HepG2 (cell line): ENCODE results near the gene PTPRC. TPM values are rescaled to one million over a fixed set of nuclear protein-coding genes. Genes with fewer than 3 reads are reported as not detected.

Experiments
- ATAC-seq: fragments of 200-7000 bp; cut with Tn5 transposase; 3 replicates; pipeline ENCODE4 v1.9.1; 2020; ENCODE audit warnings: mild to moderate bottlenecking, moderate library complexity
- BruUV-seq: library from RNA; stranded (reverse); fragments of 400-500 nt; replicated peaks from 2 replicates; lab custom pipeline; 2021; lab: Mats Ljungman, UMichigan
- CTCF ChIA-PET: fragments of 300-600 bp; formaldehyde crosslinking; extraction: SDS; loops from one replicate; lab custom pipeline; 2021; ENCODE audit warnings: low total read pairs, inconsistent platforms, low intra/inter-chr PET ratio; lab: Yijun Ruan, JAX
- POLR2A ChIA-PET: fragments of 350-600 bp; sonication (Branson Sonifier 250); formaldehyde crosslinking; loops from one replicate; lab custom pipeline; 2020; ENCODE audit warnings: antibody characterized with exemption, inconsistent platforms; lab: Yijun Ruan, JAX
- DNase-seq: peaks from one replicate; pipeline ENCODE4 v3.0.0-alpha.2; 2015; ENCODE audit warnings: low spot score
- FAIRE-seq: peaks from 3 replicates; lab custom pipeline; 2011; peaks lifted over from hg19 to GRCh38; lab: Jason Lieb, UNC
- H2AFZ ChIP-seq: one replicate; pipeline ENCODE4 v1.6.1; 2011; ENCODE audit warnings: low read length, inconsistent platforms
- H3K27ac ChIP-seq: fragments of 300-600 bp; 3 replicates; pipeline ENCODE4 v1.8.0; 2011; ENCODE audit warnings: mixed run types, mild to moderate bottlenecking, mixed read lengths, low read length, inconsistent platforms; ENCODE audit not compliant: insufficient read depth; ENCODE audit errors: extremely low read length
- H3K27me3 ChIP-seq, 2 experiments: fragments of 200-600 bp in 1 of 2; 2 replicates in 1 of 2; 3 replicates in 1 of 2; pipeline versions ENCODE4 v1.6.0 to v1.8.0; 2011; ENCODE audit warnings: low read length in 2 of 2, mild to moderate bottlenecking in 2 of 2, moderate library complexity in 2 of 2, inconsistent platforms in 1 of 2; ENCODE audit not compliant: insufficient read depth in 2 of 2, control insufficient read depth in 1 of 2
- H3K36me3 ChIP-seq, 2 experiments: fragments of 200-600 bp in 1 of 2; replicated peaks in 1 of 2; 2 replicates in 1 of 2; 3 replicates in 1 of 2; pipeline versions ENCODE4 v1.5.1 to v1.8.0; 2011; ENCODE audit warnings: low read length in 2 of 2, inconsistent platforms in 1 of 2; ENCODE audit not compliant: insufficient read depth in 2 of 2, control insufficient read depth in 1 of 2
- H3K4me1 ChIP-seq: 2 replicates; pipeline ENCODE4 v1.5.1; 2012; ENCODE audit warnings: low read length, inconsistent platforms; ENCODE audit not compliant: insufficient read depth
- H3K4me2 ChIP-seq: 2 replicates; pipeline ENCODE4 v1.6.0; 2011; ENCODE audit warnings: low read depth, low read length, inconsistent platforms
- H3K4me3 ChIP-seq, 3 experiments: fragments of 200-600 bp in 1 of 3; sonication (generic), shearing (Covaris generic) in 1 of 3; replicated peaks in 1 of 3; 2 replicates each; pipeline ENCODE4 v1.5.1; 2011 to 2016; ENCODE audit warnings: low read length in 3 of 3, inconsistent platforms in 2 of 3, low read depth in 2 of 3, mild to moderate bottlenecking in 2 of 3, control low read depth in 1 of 3, mixed read lengths in 1 of 3; ENCODE audit not compliant: insufficient read depth in 1 of 3
- H3K79me2 ChIP-seq: one replicate; pipeline ENCODE4 v1.6.1; 2011; ENCODE audit warnings: low read length, inconsistent platforms; ENCODE audit not compliant: insufficient read depth
- H3K9ac ChIP-seq: 2 replicates; pipeline ENCODE4 v1.6.0; 2011; ENCODE audit warnings: mild to moderate bottlenecking, low read depth, low read length, inconsistent platforms; ENCODE audit not compliant: insufficient read depth
- H3K9me3 ChIP-seq: 2 replicates; pipeline ENCODE4 v1.5.1; 2012; ENCODE audit warnings: mild to moderate bottlenecking, low read length
- H4K20me1 ChIP-seq: 2 replicates; pipeline ENCODE4 v1.6.0; 2011; ENCODE audit warnings: inconsistent platforms, mild to moderate bottlenecking, low read length, moderate library complexity; ENCODE audit not compliant: insufficient read depth
- CEBPB ChIP-seq: IDR thresholded peaks from 2 replicates; pipeline ENCODE4 v1.6.1; 2011; ENCODE audit warnings: low read depth, low read length, improper control_type of control experiment, borderline replicate concordance
- ESRRA ChIP-seq: sonication (generic); formaldehyde crosslinking; IDR thresholded peaks from 2 replicates; pipeline ENCODE4 v1.5.1; 2020; ENCODE audit warnings: mild to moderate bottlenecking, low read depth, missing genetic modification reagents
- FOXP4 ChIP-seq: sonication (generic); formaldehyde crosslinking; IDR thresholded peaks from 2 replicates; pipeline ENCODE4 v1.4.0; 2020; ENCODE audit warnings: missing genetic modification reagents
- MAFK ChIP-seq, 2 experiments: IDR thresholded peaks in 1 of 2; conservative IDR thresholded peaks in 1 of 2; 2 replicates each; pipeline ENCODE4 v1.6.1; 2011; ENCODE audit warnings: improper control_type of control experiment in 2 of 2, low read length in 2 of 2
- MXD4 ChIP-seq: IDR thresholded peaks from 2 replicates; pipeline ENCODE4 v1.6.1; 2016; ENCODE audit warnings: mild to moderate bottlenecking, missing biosample characterization, missing genetic modification reagents
- ZNF766 ChIP-seq: sonication (generic); formaldehyde crosslinking; IDR thresholded peaks from 2 replicates; pipeline ENCODE4 v1.5.0; 2020; ENCODE audit warnings: missing genetic modification reagents, borderline replicate concordance
- WGBS: methylation state at CpG from one replicate; pipeline ENCODE4 v1.1.6; 2017; ENCODE audit warnings: low lambda C conversion rate; 5-methylcytosine and 5-hydroxymethylcytosine counted together
- in situ Hi-C: cut with HindIII; loops from 2 replicates; pipeline ENCODE4 v1.10.0; 2017; ENCODE audit warnings: low pct_unique_long_range_greater_than_20kb; ENCODE audit not compliant: extremely low pct_ligation_motif_present
- intact Hi-C: fragments of 100-400 bp; cut with micrococcal nuclease; formaldehyde crosslinking; loops from one replicate; pipeline ENCODE4 v1.10.0; 2022; ENCODE audit not compliant: unreplicated experiment
- polyA plus RNA-seq, 8 experiments: library from polyadenylated mRNA; depleted of rRNA in 3 of 8; stranded (reverse) in 7 of 8; unstranded in 1 of 8; fragments of >200 nt; fragmentation: Illumina TruSeq in 4 of 8; extraction: Trizol in 4 of 8; gene quantifications; 2 replicates each; pipeline versions ENCODE4 v1.2.1 to v1.2.3, GENCODE V29; 2011 to 2016; ENCODE audit warnings: low read depth in 4 of 8, missing spikeins in 1 of 8, mixed read lengths in 1 of 8; ENCODE audit not compliant: insufficient read depth in 1 of 8
- total RNA-seq, 5 experiments: library from RNA; depleted of rRNA; stranded (reverse); fragments of >200 nt; fragmentation: Illumina TruSeq; extraction: Trizol; gene quantifications; 2 replicates each; pipeline ENCODE4 v1.2.3, GENCODE V29; 2016; ENCODE audit warnings: low read depth in 1 of 5

The PTPRC gene
- total and polyA plus RNA-seq, 2 of the 13 experiments (the other 11 are each of a cell fraction or from before 2014, with no cell fraction given) = not detected

DNA sequence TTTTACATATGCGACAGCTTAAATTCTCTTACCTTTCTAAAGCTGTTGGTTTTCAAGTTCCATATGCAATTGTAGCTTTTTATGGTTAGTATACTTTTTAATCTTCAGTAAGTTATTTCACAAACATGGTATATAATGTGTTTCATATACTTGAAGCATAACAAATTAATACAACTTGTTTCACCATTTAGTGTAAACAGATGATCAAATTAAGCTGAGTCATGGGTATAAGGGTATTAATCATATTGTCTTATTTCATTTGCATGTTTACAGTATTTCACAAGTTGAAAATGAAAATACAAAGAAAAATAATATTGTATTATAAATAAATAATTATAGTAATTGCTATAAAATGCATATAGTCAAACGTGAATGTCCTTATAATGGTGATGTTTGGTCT, 92.1 kb downstream of the PTPRC start (continued):
- TF ChIP-seq ZNF766 (CRISPR knock-in tag) = no peak
- TF ChIP-seq FOXP4 (CRISPR knock-in tag) = no peak
- no peak for TF ChIP-seq ESRRA (CRISPR knock-in tag)

DNA sequence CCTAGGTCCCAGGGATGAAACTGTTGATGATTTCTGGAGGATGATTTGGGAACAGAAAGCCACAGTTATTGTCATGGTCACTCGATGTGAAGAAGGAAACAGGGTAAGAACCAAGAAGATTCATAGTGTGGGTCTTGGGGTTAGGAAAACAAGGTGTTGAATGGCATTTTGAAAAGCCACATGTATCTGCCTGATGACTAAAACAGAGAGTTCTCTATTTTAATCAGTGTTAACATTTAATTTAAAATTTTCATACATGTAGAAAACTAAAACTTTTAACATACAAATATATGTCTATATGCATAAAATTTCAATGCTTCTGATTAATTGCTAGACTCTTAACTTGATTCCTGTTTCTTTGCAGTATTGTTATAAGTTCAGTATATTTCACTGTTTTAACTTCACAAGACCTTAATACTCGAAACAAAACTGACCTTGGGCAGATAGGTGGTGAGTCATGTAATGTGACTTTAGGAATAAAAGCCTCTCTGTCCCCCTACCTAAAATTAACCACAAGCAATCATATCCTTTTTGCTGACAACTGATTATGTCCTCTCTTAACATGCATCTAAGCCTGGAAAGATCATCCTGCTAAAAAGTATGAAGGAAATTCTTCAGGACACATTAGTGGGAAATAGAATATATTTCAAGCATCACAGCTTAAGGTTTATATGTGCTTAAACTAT, 95.6 kb downstream of the PTPRC start:
- no peak overlapping the region for H3K4me2 ChIP-seq
- no peaks in the 10 kb centered on the region for H3K4me1 ChIP-seq
- no peak overlapping the region for H3K4me3 ChIP-seq
- H3K27me3 ChIP-seq = no peaks in the 10 kb centered on the region
- DNase-seq (no peak), ATAC-seq (no peak), FAIRE-seq (no peak)
- CTCF ChIA-PET = no interaction called here
- no peak overlapping the region for H3K9ac ChIP-seq
- H3K27ac ChIP-seq = no peak overlapping the region
- in situ Hi-C loops = no loop called here
- 0% methylated on average over 2 of the region's 2 CpGs for WGBS
- no peaks in the 10 kb centered on the region for H3K79me2 ChIP-seq
- H3K36me3 ChIP-seq = no peaks in the 10 kb centered on the region
- TF ChIP-seq MXD4 = no peak
- no peak for TF ChIP-seq CEBPB
- TF ChIP-seq MAFK (conservative IDR thresholded peaks at IDR 0.05 in 1 of 2, IDR thresholded peaks at IDR 0.05 in 1 of 2; ENCODE audit: low read length in 2 of 2) = peak; percentile 50 to 56; a peak in 2 of 4 replicates
- no TSS peak for BruUV-seq
- intact Hi-C loops = no loop called here
- POLR2A ChIA-PET = no interaction called here
- H4K20me1 ChIP-seq = no peaks in the 10 kb centered on the region
- no peak overlapping the region for H2AFZ ChIP-seq
- no peaks in the 10 kb centered on the region for H3K9me3 ChIP-seq
